ENCODE results near the gene ONECUT1.

ONECUT1 gene

DNA sequence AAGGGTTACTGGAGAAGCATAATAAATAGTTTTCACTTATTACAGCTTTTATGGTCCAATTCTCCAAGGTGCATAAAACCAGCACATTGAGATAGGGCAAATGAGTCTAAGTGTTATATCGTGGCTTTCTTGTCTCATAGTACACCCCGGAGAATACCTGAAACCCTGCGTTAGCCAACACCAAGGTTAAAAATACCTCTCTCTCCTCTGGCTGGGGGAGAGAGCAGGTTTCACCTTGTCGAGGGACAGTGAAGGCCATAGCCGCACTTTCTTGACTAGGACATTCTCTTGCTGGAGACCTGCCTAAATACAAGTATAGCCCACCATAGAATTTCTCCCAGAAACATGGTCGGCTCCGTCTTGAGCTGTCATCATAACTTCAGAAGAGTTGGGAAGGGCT, 59.5 kb downstream of the ONECUT1 start:
- DNase-seq = no peak

DNA sequence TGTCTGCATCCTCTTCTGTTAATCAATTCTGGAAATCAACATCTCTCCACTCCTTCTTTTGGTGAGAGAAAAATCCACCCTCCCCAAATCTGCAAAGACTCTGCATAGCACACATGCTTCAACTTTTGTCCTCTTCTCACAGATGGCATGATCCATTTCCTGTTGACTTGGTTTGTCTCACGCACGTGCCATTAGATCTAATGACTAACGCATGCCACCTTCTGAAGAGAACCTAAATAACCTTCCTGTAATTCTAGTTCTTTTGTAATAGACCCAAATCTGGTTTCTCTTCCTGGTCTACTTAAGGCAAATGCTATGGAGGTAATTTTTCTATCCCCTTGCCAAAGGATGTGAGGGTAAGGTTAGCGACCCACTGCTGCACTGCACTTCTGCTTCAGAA, 60.0 kb downstream of the ONECUT1 start:
- peak; percentile 11 to 19 for DNase-seq

DNA sequence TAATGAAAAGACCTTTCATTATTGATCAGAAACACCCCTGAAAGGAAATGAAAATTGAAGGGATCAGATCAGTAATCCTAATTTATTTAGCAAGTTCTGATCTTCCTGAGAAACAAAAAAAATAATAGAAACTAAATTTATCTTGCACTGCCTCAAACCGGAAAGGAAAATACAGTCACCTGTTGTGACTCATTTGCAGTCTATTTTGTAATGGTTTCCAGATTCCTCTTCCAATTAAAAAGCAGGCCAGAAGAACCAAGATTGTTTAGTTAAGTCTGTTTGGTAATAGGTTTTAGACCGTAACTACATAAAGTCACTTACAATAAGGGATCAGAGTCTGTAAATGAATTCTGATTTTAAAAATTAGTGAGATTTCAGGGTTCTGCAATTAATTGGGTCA, 61.2 kb downstream of the ONECUT1 start:
- no peak for DNase-seq

DNA sequence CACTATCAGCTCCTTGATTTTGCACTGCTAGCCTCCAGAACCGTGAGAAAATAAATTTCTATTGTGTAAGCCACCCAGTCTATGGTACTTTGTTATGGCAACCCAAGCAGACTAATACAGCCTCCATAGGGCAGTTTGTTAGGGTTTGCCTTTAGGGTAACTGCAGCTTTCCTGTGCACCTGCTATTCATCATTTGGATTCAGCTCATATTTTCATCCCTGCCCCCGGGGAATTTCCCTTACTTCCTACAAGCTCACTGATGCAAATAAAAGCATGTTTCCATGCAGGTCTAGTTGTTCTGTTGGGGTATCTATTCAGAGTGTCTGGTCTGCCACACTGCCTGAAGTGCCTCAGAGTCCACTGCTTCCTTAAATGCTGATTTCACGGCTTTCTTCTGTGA, 62.3 kb downstream of the ONECUT1 start:
- DNase-seq = no peak

DNA sequence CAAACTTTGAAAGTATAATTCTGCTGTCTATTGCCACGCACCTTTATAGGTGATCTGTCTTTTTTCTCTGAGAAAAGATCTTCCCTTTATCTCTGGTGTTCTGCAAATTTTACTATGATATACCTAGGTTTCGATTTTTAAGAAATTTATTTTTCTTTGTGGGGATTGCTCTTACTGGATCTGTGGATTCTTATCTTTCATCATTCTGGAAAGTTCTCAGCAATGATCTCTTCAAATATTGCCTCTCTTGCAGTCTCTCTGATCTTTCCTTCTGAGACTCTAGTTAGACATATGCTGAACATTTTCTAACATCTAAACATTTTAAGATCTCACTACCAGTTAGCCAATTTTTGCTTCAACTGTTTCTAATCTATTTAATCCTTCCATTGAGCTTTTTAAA, 63.9 kb downstream of the ONECUT1 start:
- no peak for DNase-seq

DNA sequence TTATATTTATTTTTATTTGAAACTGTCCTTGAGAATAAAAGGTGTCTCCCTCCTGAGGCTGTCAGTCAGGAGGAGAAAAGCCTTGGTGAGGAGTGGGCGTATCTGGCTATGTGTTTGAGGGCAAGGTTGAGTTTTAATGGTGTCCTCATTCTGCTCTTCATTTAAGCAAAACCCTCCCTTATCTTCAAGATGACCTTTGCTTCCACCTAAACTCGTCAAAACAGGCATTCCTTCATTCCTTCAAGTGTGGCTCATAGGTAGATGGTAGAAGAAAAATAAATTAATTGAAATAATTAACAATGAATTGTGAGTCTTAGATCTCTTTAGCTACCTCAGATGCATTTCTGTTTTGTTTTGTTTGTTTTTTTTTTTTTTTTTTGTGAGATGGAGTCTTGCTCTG, 71.6 kb downstream of the ONECUT1 start:
- no peak for DNase-seq

DNA sequence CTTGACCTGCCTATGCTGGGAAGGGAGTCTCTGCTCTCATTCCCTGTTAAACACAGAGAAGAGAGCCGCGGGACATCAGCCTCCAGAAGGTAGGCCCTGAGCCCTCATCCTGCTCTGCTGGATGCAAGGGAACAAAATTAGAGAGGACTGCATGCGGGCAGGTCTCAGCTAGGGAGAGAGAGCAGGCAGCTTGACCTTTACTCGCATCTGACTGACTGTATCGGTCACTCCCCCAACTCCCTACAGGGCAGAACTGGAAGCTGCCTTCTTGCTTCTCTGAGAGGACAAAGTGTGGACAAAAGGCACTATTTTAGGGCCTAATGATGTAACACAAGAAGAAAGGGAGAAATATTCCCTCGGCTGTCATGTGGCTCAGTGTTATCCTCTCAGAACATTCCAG, 72.2 kb downstream of the ONECUT1 start:
- DNase-seq = no peak

DNA sequence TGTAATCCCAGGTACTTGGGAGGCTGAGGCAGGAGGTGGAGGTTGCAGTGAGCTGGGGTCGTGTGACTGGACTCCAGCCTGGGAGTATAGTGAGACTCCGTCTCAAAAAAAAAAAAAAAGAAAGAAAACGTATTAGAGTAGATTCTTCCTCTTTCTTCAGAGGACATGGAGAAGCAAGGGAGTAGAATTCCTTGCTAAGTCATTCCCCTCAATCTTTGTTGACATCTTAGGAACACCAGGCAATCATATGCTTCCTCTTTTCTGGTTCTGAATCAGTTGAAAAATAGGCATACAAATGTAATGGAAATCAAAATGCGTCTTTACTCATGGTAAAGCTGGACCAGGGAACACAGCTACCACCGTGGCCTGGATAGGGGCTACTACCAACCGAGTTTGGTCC, 72.7 kb downstream of the ONECUT1 start:
- no peak for DNase-seq

DNA sequence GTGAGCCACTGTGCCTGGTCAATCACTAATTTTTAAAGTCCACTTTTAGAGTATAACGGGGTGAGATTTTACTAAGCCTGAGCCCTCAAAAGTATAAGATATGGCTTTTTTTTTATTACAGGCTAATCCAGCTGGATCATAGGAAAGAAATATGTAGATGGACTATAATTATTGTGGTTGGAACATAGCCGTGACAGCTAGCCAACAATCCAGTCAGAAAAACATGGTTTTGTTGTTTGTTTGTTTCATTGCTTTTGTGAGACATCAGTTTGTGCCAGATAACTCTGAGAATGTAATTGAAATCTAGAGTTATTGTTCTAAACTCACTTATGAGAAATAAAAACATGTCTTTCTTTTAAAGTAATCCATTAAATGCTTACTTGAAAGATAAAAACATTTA, 73.6 kb downstream of the ONECUT1 start:
- DNase-seq = no peak

DNA sequence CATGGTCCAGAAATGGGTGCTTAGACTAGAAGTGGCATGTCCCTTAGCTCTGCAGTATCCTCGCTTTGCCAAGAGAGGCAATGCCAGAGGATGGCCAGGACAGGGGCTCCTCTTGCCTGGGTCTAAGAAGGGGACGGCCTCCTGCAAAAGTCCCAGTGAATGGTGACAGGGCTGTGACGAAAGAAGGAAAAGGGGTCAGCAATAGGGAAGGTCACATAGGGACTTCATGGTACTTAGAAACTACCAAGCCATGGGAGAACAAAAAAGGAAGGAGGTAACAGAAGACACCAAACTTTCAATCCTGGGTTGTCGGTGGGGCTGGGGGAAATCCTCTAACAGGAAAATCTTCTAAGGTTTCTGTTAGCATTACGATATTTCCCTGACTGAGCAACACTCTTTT, 74.7 kb downstream of the ONECUT1 start:
- DNase-seq = no peak

DNA sequence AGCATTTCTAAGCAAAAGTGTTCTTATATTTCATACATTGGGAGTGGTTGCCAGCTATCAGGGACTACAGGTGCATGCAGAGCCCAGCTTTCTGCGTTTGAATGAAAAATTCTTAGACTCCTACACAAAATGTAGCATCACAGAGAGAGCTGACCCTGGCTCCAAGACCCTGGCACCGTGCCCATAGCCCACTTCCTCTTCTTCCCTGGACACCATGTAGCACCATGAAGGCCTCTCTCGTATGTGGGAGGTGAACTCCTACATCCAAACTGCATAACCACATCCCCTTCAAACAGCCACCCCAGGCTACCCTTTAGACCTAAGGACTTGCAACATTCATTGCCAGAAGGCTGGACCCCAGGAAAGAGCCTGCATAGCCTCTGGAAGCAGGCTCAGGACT, 75.2 kb downstream of the ONECUT1 start:
- DNase-seq = no peak

DNA sequence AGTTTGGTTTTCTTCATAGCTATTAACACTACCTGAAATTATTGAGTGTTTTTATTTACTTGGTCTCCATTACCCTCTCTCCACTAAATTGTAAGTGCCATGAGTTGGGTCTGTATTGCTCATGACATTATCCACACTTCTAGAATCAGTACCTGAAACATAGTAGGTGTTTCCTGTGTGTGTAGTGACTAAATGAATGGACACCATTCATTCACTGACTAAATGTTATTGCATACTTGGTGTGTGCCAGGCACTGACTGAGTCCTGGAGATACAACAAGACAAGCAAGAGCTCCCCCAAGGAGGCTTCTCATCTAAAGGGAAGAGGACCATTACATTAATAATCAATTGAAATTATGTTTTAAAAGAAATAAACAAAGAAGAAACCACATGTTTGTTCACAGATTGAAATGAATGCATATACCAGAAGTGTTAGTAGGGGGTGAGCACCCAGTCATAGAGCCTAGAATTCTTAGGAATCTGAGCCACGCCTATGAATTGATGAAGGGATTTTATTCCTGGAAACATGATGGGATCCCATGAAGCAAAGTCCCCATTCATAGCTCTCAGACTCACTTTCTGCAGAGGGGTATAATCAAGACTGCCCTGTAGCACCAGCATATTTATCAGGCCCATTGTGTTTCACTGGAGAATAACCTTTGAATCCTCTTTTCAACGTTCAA, 79.3 kb downstream of the ONECUT1 start:
- DNase-seq = no peak

DNA sequence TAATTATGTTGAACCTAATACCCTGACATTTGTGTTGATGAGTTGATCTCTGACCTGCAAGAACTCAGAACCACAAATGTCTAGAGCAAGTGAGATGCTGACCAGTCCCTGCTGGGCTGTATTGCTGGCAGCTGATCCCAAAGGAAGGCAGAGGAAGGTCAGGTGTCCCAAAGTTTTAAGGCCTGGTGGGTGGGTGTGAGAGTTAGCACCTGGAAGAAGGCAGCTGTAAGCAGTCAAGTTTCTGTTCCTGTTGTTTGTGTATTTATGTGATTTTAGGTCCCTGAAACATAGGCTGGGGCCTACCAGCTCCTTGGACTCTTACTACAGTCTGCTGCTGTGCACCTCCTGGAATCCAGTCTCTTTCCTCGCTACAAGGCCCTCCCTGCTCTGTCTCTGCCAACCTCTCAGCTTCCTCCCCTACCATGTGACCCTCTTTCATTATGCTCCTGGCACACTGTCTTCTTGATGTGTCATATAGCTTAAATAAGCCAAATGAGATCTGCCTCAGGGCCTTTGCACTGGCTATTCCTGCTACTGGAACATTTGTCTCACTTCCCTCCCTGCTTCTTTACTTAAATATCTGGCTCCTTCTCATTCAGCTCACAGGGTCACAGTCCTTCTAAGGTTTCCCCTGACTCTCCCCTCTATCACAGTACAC, 80.0 kb downstream of the ONECUT1 start:
- DNase-seq = no peak

DNA sequence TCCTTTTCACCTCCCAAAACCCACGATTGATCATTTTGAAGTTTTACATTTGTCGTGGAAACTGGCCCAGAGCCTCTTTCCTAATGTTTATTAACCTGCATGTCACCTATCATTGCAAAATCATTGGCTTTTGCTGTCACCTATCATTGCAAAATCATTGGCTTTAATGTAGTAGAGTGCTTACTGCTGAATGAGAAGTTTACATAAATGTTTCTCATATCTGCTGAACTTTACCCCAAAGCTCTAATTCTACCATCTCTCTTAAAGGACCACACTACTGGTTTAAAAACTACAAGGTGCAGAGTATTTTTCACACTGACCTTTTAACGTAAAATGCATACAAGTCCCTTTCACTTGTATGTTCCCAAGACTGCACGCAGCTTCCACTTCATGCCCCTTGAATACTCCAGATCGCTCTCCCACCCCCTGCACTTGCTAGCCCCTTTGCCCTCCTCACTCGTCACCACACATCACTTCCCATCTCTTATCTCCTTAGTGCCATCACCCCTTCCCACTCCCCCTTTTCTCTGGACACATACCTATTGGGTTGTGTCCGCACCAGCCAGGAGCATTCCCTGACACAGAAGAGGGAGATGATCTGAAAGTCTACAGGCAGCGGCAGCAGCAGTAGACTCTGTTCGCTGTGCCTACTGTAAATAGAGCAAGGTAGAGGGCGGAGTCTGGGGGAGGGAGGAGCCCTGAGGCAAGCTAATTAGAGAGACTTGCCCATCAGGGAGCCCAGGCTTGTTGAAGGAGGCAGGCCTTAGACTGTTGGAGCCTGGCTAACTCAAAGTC, 80.8 kb downstream of the ONECUT1 start:
- no peak for DNase-seq
